AML-193 (cell line): ENCODE data around the gene DLGAP1.

ENCODE experiments used
- DNase-seq, 2 experiments: peaks; one replicate each; lab custom pipeline; 2025; lab: John Stamatoyannopoulos, UW

The DLGAP1 gene

DNA sequence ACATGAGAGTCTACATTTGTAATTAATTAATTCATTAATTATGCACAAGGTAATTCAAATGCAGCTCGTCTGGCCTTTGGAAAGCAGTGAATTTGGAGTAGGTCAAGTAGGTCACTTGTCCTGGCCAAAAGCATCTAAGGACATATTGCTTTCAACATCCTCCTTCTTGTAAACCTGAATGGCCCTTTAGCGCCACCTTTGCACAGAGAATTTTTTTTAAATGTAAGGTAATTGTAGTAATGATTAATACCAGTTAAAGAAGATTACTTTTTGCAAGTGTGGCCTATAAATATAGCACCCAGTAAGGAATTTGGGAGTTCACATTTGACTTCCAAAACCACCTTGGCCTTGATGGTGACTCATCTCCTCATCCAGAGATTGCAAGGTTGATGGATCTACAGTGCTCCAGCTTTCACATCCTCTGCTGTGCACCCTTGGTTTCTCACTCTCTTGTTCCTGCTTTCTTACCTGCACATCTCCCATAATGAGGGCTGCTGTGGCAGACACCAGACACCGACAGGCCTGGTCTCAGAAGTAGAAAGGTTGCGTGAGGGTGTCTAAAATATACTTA, 523.5 kb downstream of the DLGAP1 start:
- peak in 1 of 2 experiments; percentile 18 for DNase-seq

DNA sequence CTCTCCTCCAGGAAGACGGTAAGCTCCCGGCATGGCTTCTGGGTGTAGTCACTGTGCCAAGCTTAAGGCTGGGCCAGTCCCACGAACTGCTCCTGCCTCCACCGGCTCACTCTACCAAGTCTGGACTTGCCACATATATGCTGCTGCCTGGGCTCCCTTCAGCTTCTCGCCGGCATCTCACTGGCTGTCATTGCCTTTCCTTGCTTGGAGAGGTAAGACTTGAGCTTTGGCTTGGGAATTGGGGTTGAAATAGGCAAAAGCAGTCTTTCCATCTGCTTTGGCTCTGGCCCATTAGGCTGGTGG, 524.1 kb downstream of the DLGAP1 start:
- DNase-seq, result no peak

DNA sequence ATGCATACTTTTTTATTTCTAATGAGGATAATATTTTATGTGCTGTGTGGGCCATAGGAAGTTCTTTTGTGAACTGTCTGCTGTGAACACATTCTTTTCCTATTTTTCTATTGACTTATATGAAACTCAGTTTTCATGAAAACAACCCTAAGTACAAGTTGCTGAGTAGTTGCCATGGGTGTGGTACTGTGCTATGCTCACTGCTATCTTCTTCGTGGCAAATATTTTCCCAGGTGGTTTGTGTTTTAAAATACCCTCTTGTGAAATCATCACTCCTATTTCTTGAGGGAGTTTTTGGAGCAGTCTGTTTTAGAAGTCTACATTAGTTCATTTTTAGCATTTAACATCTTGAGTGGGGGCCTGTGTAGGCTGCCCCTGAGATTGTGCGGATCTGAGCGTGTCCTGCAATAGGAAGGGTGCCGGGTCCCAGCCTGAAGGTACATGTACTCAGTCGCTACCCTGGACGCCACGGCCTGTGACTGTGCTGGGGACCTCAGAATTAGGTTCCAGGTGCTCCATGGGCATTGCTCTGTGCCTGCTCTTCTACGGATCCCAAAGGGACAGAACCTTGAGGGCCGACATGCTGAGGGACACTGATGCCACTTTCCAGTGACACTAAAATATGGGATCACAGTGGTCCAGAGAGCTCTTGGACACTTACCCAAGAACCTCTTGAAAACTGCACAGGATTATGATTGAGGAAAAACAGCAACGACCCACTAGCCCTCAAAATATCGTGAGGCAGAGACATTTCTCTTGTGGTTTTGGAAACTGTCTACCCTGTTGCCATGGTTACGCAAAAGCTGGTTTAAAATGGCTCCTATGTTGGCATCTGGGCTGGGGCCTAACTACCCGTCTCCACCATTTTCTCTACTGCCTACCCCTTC, 524.7 kb downstream of the DLGAP1 start:
- DNase-seq, result no peak

DNA sequence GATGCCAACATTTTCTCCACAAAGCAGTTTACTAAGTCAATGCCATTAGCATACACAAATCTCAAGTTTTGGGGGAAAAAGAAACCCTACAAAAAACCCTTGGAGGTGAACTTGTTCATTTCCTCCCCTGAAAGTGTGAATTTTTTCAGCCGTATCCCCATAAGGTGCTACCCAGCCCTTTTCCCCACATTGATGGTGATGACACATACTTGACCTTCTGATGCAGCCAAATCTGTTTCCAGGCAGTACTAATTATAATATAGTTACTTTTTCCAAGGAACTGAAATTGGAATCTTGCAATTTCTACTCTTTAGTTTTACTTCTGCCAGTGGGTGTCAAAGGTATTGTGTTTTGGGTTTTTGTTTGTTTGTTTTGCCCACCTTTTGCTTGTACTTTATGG, 530.7 kb downstream of the DLGAP1 start:
- DNase-seq, result no peak

DNA sequence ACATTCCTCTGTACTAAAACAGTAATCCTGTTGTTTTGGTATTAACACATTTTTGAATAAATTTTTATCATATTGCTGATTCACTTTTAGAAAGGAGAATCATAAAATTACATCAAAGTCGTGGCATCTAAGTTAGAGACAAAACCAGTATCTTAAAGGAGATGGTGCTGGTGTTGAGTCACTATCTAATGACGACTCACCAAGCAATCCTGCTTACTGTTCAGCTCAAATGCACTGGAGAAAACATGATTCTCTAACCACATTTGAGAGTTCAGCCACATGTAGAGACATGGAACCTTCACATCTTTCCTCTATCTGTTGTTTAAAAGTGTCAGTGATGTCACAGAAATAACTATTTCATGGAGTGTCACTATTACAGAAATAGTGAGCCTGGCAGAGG, 531.4 kb downstream of the DLGAP1 start:
- no peak for DNase-seq

DNA sequence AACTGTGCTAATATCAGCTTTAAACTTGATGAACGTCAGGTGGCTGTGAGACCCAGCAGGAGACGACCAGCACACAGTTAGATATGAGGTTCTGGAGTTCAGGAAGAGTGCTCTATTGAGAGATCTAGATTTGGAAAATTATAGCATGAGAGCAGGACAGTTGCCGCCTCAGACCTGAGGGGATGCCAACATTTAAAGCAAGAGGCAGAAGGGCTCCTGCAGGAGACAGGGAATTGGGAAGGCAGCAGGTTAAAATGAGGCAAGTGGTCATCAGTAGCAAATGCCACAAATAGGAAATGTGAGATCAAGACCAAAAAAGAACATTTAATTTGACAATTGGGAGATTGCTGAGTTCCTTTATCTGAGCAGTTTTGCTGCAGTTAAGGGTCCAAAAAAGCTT, 533.3 kb downstream of the DLGAP1 start:
- no peak for DNase-seq

DNA sequence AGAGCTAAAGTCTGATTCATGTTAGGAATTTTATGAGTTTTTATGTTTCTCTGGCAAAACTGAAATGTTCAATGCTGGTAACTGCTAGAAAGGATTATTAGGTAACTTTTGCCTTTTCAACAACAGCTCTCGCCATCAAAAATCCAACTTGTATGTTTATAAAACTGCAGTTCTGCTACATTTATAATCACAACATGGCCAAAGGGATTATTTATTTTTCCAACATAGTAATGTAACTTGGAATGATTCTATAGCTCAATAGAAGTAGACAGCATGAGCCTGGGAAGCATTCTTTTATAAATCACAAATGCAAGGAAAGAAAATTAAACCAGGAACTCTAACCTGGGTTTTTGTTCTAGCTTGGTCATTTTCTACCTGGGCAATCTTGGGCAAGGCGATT, 534.3 kb downstream of the DLGAP1 start:
- DNase-seq, result no peak

DNA sequence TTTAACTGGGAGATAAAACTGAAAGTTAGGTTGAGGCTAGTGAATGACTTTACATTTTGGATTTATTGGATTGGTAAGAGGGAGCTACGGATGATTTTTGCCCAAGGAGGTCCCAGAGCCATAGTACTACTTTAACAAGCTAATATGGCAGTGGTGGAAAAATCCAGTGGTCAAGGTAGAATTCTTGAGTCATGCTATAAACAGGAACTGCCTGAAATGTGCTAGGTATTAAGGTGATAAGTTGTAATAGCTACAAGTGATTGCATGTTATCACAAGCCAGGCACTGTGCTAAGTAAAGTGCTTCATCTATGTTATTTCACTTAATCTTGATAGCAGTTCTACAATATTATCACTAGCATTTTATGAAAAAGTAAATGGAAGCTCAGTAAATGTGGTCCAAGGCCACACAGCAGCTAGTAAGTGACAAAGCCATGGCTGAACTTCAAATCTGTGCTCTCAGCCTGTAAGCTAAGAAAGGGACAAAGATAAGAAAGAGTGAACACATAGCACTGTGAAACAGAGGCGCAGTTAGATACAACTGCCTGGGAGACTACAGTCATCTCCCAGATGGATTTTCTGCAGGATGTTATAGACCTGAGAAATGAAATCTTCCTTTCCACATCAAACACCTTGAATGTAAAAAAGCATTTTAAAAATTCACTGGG, 535.6 kb downstream of the DLGAP1 start:
- no peak for DNase-seq

DNA sequence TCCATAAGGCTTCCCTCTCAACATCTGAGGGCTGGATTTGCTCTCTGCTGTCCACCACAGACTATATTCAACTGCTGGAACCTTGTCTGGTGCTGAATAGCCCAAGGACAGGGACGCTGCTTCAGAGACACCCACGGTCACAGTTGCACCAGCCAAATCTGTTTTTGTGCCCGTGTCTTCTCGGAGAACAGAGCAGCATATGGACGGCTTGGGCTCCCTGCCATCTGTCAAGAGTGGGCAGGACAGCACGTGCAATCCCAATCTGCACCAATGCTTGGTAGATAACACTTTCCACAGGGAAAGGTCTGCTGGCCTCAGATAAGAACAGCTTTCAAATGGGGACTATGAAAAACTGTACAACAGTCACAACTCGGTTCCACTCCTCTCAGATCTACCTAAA, 539.0 kb downstream of the DLGAP1 start:
- DNase-seq, result no peak

DNA sequence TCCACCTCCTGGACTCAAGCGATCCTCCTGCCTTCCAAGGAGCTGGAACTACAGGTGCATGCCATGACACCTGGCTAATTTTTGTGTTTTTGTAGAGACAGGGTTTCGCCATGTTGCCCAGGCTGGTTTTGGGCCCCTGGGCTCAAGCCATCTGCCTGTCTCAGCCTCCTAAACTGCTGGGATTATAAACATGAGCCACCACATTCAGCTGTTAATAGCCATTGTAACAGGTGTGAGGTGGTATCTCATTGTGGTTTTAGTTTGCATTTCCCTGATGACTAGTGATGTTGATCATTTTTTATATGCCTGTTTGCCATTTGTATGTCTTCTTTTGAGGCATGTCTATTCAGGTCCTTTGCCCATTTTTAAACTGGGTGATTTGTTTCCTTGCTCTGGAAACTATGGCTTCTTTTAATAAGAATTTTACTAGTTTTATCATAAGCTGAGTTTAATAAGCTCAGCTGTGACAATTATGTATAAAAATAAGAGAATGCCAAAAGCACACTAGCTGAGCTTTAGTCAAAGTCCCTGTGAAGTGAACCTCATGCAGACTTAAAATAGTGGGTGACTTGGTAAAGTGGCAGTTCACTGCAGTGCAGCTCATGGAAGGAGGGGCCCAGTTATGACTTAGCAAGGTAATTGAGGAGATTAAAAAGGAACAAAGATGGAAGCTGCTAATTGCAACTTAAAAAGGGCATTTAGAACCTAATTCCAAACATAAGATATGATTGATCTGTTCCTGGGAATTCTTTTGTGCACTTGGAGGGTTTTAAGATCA, 540.1 kb downstream of the DLGAP1 start:
- no peak for DNase-seq

DNA sequence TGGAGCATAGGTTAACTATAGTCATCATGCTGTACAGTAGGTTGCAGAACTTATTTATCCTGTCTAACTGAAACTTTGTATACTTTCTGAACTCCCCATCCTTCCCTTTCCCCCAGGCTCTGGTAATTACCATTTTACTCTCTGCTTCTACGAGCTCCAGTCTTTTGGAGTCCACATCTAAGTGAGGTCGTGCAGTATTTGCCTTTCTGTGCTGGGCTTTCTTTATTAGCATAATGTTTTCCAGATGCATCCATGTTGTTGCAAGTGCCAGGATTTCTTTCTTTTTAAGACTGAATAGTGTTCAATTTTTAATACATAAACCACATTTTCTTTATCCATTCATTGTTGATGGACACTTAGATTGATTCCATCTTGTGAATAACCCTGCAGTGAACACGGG, 541.0 kb downstream of the DLGAP1 start:
- DNase-seq, result no peak

DNA sequence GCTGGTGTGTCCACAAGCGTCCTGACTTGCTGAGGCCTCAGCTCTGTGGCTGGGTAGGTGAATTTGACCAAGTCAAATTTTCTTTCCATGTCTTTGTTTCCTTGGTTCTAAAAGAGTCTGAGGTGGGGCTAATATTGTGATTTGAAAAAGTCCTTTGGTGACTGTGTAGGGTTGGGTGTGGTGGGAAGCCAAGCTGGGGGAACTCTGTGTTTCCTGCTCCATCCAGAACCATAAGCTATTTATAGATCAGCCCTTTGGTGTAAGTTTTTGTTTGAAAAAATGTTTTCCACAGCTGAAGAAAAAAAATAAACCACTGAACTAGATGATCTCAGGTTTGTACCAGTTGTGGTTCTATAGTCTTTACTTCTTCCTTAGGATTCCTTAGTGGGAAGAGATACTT, 542.4 kb downstream of the DLGAP1 start:
- DNase-seq, result no peak

DNA sequence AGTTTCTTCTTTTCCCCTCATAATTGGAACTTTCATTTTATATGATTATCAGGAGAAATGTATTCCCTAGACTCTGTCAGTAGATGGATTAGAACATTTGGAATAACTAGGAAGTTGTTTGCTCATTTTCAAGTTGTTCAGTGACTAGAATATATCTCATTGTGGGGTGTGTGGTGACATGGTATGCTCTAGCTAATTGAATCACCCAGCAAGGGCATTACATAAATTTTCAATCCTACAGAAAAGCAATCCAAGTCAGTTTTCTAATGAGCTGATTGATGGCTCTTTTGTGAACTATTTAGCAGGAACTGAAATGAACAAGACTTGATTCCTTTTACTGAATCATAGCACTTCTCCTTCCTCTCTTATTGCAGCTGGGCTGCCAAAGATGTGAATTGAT, 543.7 kb downstream of the DLGAP1 start:
- DNase-seq, result no peak

DNA sequence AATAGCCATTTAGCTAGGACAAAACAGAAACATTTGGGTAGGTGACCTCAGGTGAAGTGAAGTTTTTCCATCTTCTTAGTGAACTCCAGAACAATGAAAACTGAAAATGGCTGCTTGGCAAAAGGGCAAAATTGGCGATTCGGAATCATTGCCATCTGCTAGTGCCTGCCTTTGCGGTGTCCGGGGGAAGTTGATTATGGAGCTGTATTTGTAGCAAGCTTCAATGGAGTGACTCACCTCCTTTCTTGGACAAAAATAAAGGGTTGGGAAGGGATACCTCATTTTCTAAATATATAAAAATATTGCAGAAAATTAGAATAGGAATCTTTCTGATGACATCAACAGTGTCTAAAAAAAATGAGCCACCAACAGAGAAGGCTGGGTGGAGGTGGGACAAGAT, 544.6 kb downstream of the DLGAP1 start:
- DNase-seq, result no peak

DNA sequence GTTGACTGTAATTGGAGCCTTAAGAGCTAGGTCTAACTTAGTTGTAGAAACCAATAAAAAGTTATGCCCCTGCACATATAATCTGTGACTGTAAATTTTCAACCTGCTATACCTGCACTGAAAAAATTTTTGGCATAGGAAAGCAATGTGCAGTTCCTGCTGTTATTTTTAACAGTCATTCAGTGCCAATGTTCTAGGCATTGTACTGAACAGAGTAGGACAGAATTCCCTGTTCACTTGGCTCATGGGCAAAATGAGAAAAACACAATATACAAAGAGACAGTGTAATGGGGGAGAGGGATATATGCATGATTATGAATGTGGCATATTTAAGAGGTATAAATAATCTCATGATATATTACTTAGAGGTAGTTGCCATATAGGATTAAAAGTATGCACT, 547.2 kb downstream of the DLGAP1 start:
- DNase-seq, result no peak

DNA sequence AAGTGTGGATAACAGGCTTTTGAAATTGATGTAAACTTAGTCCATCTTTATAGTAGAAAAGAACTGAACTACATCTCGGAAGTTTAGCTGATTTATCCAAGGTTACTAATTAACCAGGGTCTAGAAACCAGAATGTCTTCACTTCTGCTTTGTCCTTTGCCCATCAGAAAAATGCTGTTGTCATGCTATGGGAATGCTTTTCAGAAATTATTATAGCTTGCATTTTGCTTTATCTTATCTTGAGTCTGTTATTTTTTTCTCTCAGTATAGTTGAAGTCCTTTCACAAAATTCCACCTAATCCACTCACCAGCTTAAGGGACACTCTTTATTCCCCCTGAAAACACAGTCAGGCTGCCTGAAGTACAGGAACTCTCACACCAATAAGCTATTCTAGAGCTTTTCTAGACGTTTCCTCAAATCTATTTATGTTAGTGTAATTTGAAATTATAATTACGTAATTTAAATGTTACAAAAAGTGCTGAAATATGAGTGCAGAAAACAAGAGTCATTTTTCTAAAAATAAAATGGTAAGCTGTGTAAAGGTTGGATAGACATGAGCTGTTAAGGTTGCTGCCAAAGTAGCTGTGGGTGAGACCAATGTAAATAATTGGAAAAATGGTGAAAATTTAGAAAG, 548.9 kb downstream of the DLGAP1 start:
- DNase-seq, result no peak

DNA sequence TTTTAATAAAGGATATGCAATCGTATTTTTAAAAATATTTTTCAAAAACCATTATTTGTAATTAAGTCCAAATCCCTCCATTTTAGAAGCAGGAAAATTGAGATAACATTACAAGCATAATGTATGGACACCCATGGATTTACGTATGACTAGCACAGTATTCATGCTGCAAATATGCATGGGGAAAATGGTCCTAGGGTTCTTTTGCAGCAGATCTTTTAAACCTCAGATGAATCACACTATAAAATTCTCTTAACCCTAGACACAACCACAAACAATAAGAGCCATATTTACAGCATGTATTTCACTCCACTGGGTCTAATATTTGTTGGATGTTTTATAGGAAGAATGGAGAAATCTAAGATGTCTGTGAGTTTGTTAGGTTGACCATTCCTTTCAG, 551.8 kb downstream of the DLGAP1 start:
- DNase-seq, result no peak

DNA sequence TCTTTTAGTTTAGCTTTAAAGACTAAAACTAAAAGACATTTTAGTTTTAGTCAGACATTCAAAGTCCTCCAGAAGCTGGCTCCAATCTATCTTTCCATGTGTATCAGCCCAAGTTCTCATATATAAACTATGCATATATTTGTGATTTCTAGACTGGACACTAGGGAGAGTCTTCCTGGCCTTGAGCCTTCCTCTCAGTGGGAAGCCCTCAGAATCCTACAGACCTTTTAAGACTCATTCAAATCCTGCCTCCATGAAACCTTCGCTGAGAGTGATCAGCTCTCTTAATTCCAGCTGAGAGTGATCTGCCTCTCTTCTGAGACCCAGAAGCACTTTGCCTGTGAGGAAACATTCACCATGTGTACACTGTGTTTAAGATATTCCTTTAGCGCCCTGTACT, 552.4 kb downstream of the DLGAP1 start:
- no peak for DNase-seq

DNA sequence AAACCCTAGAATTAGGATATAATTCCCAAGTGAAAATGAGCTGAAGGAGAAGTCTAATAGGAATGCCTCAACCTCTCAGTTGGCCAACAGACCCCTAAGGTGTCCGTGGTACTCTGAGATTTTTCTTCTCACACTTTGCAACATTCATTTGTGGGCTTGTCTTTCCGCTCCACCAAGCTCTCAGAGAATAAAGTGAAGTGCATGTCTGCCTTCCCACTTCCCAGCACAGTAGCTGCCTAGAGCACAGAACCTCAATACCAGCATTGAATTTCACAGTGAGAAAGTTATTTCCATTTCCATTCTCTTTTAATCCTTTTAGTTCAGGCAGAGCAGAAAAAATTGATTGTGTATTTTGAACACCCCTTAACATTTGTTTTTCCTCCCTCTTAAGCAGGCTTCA, 553.3 kb downstream of the DLGAP1 start:
- no peak for DNase-seq

DNA sequence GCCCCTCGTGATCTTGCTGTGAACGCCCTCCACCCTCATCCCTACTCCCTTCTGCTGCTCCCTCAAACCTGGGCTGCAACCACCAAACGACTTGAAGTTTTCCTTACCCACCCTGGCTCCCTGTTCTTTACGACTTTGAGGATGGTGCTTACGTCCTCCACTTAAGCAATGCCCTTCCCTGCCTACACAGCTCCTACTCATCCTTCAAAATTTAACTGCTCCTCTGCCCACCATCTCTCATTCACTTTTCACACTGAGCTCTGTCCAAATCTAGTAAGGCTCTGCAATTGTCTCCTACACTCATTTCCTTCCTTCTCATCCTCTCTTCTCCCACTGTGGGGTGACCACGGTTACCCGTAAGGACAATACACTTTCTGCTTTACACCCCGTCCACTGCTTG, 554.1 kb downstream of the DLGAP1 start:
- DNase-seq, result no peak

DNA sequence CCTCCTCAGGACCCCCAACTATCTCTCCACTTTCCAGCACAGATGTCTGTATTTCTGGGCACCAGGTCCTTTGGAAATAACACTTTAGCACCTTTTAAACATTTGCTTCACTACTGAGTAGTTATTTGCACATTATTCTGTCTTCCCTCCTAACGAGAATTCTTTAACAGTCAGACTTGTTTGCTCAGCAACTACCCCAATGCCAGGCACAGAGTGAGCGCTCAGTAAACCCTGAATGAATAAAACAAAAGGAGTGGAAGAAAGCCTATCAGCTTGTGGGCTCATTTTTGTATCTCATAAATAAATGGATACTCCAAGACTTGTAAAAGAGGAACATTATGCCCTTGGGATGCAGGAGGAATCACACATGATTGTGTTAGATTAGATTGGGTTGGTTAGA, 554.8 kb downstream of the DLGAP1 start:
- no peak for DNase-seq
